Measurements from ENCODE around the gene MLEC. TPM values are rescaled to one million over a fixed set of nuclear protein-coding genes. Genes with fewer than 3 reads are reported as not detected.
"Not testable (repeated sequence)": the region's sequence is repeated elsewhere in the genome, so short reads cannot be mapped to it uniquely, and the experiment has no call there.

MLEC gene
- total and polyA plus RNA-seq, 2 experiments from 2014 or later: 122 to 215 TPM

- H3K27me3 ChIP-seq: no peaks in the 10 kb centered on the region
- peak in 1 of 2 donors; percentile 13 for DNase-seq (ENCODE audit: low read depth in 1 of 2, low spot score in 1 of 2)
- H3K4me1 ChIP-seq (ENCODE audit: low read depth): no peaks in the 10 kb centered on the region
- TF ChIP-seq CTCF (IDR thresholded peaks at IDR 0.05; ENCODE audit: low read depth, low read length): no peak
- H3K36me3 ChIP-seq: no peaks in the 10 kb centered on the region
- no peak overlapping the region for H3K4me3 ChIP-seq
- H3K9me3 ChIP-seq (ENCODE audit: low read depth): no peaks in the 10 kb centered on the region
- no peak overlapping the region for H3K27ac ChIP-seq
Measured at GRCh38 chr12:120663741-120664140, 23.2 kb upstream of the MLEC start.

GRCh38 chr12:120666571-120667390 lies 20.2 kb upstream of the MLEC start:
- H3K27ac ChIP-seq: no peak overlapping the region
- no peaks in the 10 kb centered on the region for H3K36me3 ChIP-seq
- no peaks in the 10 kb centered on the region for H3K27me3 ChIP-seq
- H3K4me1 ChIP-seq (ENCODE audit: low read depth): no peaks in the 10 kb centered on the region
- no peak for TF ChIP-seq CTCF (IDR thresholded peaks at IDR 0.05; ENCODE audit: low read depth, low read length)
- peak in 1 of 2 donors; percentile 30 for DNase-seq (ENCODE audit: low read depth in 1 of 2, low spot score in 1 of 2)
- no peaks in the 10 kb centered on the region for H3K9me3 ChIP-seq (ENCODE audit: low read depth)
- no peak overlapping the region for H3K4me3 ChIP-seq

GRCh38 chr12:120668091-120668867 lies 18.7 kb upstream of the MLEC start:
- Histone ChIP-seq H3K4me3 (no peak overlapping the region), H3K27ac (no peak overlapping the region), H3K9me3 (ENCODE audit: low read depth) (no peaks in the 10 kb centered on the region), H3K36me3 (no peaks in the 10 kb centered on the region), H3K4me1 (ENCODE audit: low read depth) (no peaks in the 10 kb centered on the region), H3K27me3 (no peaks in the 10 kb centered on the region)
- TF ChIP-seq CTCF (IDR thresholded peaks at IDR 0.05; ENCODE audit: low read depth, low read length): no peak
- DNase-seq (ENCODE audit: low read depth in 1 of 2, low spot score in 1 of 2): no peak

- no peaks in the 10 kb centered on the region for H3K27me3 ChIP-seq
- no peak for TF ChIP-seq CTCF (IDR thresholded peaks at IDR 0.05; ENCODE audit: low read depth, low read length)
- no peak overlapping the region for H3K27ac ChIP-seq
- no peak overlapping the region for H3K4me3 ChIP-seq
- DNase-seq (ENCODE audit: low read depth in 1 of 2, low spot score in 1 of 2): peak; percentile 30 to 51
- H3K9me3 ChIP-seq (ENCODE audit: low read depth): no peaks in the 10 kb centered on the region
- no peaks in the 10 kb centered on the region for H3K36me3 ChIP-seq
- H3K4me1 ChIP-seq (ENCODE audit: low read depth): no peaks in the 10 kb centered on the region
Measured at GRCh38 chr12:120668868-120669840, 17.8 kb upstream of the MLEC start.

- not testable (repeated sequence) for H3K36me3 ChIP-seq; H3K27me3 ChIP-seq; DNase-seq (ENCODE audit: low read depth in 1 of 2, low spot score in 1 of 2); H3K9me3 ChIP-seq (ENCODE audit: low read depth); H3K4me1 ChIP-seq (ENCODE audit: low read depth); H3K27ac ChIP-seq; H3K4me3 ChIP-seq
Measured at GRCh38 chr12:120670237-120670636, 16.7 kb upstream of the MLEC start.
